HG03558 (cell line): Measurements from ENCODE around the gene KDELR3.

ENCODE experiments used
- ATAC-seq: cut with Tn5 transposase; IDR thresholded peaks from one replicate; pipeline ENCODE4 v1.9.1; 2021; ENCODE audit warnings: moderate number of reproducible peaks; ENCODE audit not compliant: unreplicated experiment; ENCODE audit errors: extremely low read depth

KDELR3 gene

DNA sequence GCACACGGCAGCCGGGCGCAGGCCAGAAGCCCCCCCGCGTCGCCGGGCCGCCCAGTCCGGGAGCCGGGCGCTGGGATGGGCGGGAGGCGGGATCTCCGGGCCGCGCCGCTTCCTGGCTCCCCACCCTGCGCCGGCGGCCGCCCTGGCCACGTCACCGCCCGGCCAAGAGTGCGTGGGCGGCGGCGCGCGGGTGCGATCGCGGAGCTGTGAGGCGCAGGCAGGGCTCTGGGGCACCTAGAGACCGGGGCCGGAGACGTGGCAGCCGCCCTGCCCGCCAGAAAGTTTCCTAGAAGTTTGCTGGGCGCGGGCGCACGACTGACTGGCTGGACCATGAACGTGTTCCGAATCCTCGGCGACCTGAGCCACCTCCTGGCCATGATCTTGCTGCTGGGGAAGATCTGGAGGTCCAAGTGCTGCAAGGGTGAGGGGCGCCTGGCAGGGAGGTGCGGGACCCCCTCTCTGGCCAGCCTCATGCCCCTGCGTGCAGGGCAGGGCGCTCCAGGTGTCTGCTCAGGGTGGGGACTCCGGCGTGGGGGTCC is at the start of gene KDELR3:
Gene KDELR3, plus strand, starts transcription at position 193 of the 539 bp plus-strand sequence. Its CDS starts 138 bp downstream, at position 331.
- ATAC-seq: no peak

DNA sequence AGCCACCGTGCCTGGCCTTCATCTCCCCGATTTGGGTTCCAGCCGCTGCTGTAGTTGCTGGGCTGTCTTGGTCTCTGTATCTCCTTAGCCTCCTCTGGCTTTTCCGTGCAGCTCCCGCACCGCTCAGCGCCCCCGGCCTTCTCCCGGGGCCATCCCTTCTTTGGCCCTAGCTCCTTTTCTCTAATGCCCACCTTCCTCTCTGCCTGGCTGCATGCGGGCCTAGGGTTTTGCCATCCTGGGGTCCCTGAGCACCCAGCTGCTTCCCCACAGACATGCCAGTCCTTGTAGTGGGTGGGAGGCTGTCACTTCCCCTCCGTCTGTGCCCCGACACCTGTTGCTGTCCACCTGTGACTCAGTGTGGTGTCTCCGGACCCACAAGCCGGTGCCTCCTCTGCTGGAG is 49.3 kb upstream of the KDELR3 start:
- no peak for ATAC-seq

DNA sequence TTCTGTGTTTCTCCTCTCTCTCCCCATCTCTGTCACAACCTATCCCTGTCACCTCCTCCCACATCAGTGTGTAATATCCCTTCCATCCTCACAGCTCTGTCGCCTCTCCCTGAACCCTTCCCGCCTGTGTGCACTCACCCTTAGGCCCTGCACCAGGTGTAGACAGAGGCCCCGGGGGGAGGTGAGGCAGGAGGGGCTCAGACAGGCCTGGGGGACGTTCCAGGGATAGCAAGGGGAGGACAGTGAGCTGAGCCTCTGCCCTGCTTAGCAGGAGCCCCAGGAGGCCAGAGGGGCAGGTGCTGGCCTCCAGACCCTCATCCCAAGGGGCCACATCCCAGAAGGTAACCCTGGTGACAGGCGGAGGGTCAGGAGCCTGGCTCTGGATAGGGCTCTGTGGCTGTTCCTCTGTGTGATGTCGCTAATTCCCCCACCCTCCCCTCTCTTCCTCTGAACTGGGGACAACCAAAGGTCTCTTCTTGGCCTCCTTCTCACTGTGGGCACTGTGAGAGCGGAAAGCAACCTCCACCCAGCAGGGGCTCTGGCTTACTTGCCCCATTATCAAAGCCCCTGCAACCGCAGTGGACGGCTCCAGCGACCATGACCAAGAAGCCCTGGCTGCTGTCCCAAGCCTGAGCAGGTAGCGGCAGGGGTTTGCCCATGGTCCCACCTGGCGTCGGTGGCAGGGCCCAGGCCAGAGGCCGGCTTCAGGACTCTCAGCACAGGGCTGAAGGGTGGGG is 48.6 kb upstream of the KDELR3 start:
- no peak for ATAC-seq

DNA sequence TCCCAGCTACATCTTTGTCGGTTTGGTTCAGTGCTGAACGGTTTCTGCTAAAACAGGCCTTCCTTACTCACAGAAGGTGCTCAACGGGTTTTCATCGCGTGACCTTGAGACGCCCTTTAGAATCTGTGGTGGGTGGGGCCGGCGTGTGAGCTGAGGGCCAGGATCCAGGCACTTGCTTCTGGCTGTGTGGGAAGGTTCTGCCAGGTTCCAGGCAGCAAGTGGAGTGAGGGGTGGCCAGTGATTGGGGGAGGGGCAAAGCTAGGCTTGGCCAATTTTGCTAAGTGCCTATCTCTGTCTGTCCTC is 48.1 kb upstream of the KDELR3 start:
- ATAC-seq: no peak

DNA sequence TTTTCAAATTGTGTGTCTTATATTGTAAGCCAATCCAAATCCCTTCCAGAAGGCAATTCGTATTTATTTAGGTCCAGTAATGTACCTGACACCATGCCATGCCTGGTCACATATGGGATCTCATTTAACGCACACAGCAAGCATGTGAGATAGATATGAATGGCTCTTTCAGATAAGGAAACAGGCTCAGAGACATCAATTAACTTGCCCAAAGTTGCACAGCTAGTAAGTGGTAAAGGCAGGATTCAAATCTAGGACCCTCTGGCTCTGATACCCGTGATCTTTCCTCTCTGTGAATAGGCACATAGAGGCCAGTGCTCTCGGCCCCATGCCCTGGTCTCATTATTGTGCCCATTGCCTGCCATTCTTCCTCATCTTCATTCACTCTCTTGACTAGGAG is 47.2 kb upstream of the KDELR3 start:
- no peak for ATAC-seq

DNA sequence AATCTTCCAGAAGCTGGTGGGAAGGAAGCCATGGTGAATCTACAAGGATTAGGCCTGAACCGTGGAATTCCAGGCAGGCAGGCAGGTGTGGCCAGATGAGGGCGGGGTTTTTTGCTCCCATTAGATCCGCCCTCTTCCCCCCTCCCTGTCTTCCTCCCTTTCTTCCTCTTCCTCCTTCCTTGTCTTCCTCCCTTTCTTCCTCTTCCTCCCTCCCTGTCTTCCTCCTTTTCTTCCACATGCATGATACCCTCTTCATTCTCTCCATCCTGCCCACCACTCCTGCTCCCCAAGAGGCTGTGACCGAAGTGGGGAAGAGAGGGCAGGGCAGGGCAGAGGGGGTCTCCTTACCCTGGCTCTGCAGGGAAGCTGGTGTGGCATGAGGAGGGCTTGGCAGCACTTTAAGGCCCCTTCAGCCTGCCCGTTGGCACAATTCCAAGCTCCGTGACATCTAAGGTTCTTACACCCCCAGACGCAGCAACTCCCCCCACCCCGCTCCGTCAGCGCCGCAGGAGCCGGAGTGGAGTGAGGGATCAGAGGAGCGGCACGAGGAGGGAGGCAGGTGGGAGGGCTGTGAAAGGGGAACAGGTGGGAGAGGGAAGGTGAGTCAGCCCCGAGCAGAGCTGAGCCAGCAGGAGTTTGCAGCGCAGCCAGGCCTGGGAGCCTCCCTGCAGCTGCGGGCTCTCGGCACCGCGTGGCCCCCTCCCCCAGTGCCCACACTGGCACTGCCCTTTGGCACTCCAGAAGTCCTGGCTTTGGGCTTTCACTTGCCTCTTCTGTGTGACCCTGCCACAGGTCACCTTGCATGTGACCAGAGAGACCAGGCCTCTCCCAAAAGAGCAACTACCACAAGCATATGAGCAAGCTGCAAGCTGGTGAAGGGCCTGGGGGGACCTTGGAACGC is 45.0 kb upstream of the KDELR3 start:
- ATAC-seq: no peak

DNA sequence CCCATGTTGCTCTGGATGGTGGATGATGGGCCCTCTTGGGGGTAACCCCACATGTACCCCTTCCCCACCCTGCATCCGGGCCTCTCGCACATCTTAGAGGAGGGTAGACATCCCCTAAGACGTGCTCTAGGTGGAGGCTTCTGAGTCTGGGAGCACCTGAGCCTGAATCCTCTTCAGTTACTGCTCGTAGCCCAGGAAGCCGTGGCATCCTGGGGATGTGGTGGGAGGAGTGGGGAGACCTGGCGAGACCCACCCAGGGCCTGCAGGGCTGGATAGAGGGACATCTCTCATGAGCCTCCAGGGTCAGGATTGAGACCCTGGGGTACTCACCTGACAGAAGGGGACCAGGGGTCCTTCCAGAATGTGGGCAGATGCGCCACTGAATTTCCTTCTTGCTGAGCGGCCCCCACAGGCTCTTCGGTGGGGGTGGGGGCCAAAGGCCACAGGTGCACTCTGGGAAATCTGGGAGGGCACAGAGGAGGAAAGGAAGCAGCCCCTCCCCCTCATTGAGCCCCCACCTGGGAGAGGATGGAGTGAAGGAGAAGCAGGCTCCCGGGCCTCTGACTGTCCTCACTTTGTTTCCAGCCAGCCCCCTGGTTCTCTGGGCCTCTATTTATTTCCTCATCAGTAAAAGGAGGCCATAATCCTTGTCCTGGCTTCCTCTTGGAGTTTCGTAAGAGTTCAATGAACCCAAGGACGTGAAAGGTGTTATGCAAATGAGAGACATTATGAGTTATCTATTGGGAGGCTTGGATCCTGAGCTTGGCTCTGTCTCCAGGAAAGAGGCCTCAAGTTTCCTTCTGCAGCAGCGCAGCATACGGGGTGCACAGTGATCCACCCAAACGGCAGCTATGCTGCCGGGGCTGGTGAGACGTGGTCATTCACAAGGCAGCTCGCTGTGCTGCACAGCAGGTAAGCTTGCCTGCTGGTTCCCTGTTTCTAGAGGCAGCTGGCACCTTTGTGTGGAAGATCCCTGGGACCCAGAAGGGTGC is 44.1 kb upstream of the KDELR3 start:
- no peak for ATAC-seq

DNA sequence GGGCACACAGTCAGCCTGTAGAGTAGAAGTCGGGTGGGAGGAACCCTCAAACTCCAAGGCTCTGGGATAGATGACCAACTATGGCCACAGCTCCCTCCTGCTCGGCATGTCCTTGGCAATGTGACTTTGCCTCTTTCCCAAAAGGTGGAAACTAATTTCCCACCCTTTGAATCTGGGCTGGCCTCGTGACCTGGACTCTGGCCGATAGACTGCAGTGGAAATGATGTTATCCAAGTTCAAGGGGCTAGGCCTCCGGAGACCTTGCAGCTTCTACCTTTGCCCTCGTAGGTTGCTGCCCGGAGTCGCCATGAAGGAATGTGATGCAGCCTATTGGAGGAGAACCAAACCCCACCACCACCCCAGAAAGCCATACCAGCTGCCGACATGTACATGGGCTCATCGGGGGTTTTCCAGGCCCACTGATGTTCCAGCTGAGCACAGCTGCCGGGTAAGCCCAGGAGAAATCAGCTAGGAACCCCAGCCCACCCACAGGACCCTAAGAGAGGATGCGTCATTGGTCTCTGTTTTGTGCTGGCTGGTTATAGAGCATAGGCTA is 43.3 kb upstream of the KDELR3 start:
- no peak for ATAC-seq

DNA sequence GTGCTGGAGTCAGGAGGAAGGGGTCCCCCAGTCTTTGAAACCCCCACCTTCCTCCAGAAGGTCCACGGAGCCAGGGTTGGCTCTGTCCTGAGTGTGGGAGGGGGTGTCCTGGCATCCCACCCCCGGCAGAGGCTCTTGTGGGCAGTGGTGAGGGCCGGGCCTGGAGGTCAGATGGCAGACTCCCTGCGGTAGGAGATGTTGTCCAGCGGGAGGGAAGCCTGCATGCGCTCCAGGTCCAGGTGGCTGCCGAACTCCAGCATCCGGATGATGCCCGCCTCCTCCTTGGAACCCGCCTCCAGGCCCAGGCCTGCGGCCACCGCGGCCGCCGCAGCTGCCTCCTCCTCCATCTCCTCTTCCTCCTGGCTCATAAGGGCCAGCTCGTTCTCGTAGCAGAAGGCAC is 41.3 kb upstream of the KDELR3 start:
- no peak for ATAC-seq

DNA sequence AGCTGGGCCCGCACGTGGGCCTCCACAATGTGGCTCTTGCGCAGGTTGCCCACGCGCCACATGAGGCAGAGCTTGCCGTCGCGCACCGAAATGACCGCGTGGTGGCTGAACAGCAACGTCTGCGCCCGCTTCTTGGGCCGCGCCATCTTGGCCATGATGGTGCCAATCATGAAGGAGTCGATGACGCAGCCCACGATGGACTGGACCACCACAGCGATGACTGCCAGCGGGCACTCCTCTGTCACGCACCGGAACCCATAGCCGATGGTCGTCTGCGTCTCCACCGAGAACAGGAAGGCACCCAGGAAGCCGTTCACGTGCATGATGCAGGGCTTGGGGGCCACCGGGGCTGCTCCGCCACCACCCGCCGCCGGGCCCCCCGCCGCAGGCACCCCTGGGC is 40.4 kb upstream of the KDELR3 start:
- no peak for ATAC-seq

DNA sequence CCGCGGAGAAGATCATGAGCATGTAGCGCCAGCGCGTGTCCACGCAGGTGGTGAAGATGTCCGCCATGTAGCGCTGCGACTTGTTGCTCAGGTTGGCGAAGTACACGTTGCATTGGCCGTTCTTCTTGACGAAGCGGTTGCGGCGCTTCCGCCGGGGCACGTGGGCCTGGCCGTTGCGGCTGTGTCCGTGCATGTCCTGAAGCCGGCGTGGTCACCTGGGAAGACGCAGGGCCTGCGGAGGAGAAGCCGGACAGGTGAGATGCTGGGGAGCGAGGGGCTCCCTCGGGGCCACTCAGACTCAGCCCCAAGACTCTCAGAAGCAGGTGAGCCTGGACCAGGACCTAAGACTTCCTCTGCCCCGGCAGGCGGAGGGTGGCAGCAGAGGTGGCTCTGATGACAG is 40.0 kb upstream of the KDELR3 start:
- ATAC-seq: no peak

DNA sequence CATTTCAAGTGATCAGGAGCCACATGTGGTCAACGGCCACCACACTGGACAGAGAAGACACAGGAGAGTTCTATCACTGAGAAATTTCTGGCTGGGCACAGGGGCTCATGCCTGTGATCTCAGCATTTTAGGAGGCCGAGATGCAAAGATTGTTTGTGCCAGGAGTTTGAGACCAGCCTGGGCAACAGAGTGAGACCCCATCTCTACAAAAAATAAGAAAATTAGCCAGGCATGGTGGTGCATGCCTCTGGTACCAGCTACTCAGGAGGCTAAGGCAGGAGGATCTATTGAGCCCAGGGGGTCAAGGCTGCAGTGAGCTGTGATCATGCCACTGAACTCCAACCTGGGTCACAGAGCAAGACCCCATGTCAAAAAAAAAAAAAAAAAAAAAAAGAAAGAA is 39.2 kb upstream of the KDELR3 start:
- no peak for ATAC-seq

DNA sequence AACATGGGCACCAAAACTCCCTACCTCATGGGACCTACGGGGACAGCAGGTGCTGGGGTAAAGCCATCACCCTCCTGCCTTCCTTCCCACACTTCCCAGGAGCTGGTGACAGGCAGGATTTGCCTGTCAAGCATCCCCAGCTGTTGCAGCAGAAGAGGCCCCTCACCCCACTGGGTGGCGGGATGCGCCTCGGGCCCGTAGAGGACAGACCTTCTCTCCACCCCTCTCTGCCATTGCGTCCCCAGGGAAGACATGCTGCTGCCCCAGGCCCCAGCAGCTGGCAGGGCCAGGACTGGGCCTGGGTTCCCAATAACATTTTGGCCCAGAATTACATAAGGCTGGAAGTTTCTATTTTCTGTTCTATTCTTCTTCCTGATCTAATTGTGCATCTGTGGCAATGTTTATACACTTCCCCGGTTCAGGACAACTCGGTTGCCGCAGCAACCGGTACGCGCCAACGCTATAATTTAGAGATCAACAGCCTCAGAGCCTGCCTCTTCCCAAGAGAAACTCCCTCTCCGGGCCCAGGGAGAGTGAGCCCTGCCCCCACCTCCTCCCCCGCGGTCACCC is 38.3 kb upstream of the KDELR3 start:
- no peak for ATAC-seq

DNA sequence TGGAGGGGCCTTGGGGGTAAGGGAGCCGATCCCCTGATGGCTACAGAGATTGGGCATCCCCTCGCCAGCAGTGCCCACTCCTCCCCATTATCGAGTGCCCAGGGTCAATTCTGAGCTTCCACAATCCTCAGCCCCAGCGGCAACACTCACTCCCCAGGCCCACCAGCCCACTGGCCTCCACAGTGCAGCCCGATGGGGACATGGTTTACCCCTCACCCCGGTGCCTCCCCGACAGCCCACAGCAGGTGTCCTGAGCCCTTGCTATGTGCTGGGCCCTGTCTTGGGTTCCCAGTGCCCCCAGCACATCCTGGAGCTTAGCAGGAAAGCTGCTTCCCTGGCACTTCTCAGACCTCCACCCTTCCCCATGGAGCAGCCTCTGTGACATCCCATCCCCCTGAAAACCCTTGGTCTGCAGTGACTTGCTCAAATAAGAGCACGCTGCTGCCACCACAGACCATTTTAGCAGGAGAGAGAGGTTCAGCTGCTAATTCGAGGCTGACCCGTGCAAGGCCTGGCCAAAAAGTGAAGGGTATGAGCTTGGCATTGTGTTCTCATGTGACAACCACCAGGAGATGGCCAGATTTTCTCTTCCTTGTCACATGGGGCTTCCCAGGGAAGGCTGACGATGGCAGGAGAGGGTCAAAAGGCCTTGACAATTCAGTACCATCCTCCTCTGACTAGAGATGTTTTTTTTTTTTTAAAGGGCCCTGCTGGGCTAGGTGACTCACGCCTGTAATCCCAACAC is 36.5 kb upstream of the KDELR3 start:
- ATAC-seq: no peak

DNA sequence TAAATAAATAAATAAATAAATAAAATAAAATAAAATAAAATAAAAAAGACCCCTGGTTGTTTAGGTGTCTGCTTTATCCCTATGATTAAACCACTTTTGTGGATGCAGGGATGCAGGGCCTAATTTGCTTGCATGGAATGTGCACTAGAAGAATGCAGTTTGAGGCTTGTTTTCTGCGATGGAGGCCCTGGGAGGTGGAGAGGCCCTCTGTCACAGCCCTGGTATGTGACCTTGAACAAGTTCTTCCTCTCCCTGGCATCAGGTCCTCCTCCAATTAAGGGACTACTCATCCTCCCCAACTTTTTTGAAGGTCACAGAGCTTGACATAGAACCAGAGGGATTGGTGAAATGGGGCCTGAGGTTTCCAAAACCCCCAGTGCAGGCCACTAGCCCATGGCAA is 35.6 kb upstream of the KDELR3 start:
- ATAC-seq: no peak

DNA sequence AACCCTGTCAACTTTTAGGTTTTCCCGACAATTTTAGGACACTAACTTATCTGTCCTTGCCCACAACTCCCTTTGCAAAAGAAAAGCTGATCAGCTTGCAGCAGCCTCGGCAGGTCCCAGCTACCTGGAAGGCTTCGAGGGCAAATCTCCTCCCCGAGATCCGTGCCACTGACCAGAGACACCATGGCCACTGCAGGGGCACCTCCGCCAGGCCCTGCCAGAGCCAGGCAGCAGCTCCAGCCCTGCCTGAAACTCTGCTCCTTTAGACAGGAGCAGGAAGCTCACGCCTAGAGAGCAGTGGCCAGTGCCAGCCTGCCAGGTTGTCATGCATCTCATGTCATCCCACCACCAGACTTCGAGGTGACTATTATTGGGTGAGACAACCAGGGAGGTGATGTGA is 34.0 kb upstream of the KDELR3 start:
- ATAC-seq: no peak

DNA sequence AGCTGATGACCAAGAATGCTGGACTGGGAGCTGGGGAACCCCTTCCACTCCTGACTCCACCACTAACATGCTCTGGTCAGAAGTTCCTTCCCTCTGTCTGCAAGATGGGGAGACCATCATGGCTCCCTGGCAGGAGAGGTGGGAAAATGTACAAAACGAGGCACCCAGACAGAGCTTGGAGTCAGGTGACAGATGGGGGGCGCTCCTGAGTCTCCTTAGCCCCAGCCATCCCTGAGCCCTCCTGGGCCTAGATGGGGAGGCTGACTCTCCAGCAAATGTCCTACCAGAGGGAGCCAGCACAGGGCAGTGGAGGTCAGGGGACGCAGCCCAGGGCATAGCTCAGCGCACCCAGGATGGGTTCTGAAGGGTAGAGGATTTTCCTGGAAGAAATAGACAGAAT is 32.9 kb upstream of the KDELR3 start:
- no peak for ATAC-seq

DNA sequence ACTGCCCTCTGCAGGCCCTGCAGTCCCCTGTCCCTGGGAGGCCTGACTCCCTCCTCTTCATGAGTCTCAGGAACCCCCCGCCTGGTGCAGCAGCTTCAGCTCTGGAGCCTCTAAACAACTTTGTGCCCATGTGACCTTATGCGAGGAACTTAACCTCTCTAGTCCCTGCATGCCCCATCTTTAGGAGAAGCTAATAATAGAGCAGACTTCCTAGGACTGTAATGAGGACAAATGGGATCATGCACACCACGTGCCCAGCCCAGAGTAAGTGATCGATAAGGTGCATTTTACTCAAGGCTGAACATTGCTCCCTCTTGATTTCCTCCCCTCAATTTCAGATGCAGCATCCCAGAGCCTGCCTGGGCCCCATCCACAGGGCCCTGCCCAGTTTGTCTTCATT is 31.9 kb upstream of the KDELR3 start:
- ATAC-seq: no peak
